Caco-2 (cell line): ENCODE measurements around the gene KHNYN. TPM values are rescaled to one million over a fixed set of nuclear protein-coding genes. Genes with fewer than 3 reads are reported as not detected.

Experiments used
- BruUV-seq: library from RNA; stranded (reverse); fragments of 400-500 nt; replicated peaks from 2 replicates; lab custom pipeline; 2021; lab: Mats Ljungman, UMichigan
- CTCF ChIA-PET: fragments of 300-600 bp; sonication (Branson Sonifier 250); formaldehyde crosslinking; loops from one replicate; lab custom pipeline; 2022; ENCODE audit warnings: antibody characterized with exemption; lab: Charles Lee
- POLR2A ChIA-PET: fragments of 300-600 bp; sonication (Branson Sonifier 250); formaldehyde crosslinking; loops from one replicate; lab custom pipeline; 2022; ENCODE audit warnings: antibody characterized with exemption; lab: Charles Lee
- DNase-seq, 2 experiments: peaks; one replicate each; pipeline versions ENCODE4 v3.0.0 to v3.0.0-alpha.2; 2020 to 2022
- H3K27me3 ChIP-seq: replicated peaks from 2 replicates; pipeline ENCODE4 v1.6.0; 2011; ENCODE audit warnings: low read length; ENCODE audit not compliant: control insufficient read depth, insufficient read depth
- H3K36me3 ChIP-seq: 2 replicates; pipeline ENCODE4 v1.5.1; 2011; ENCODE audit warnings: low read length; ENCODE audit not compliant: control insufficient read depth, insufficient read depth
- H3K4me1 ChIP-seq: fragments of 250-450 bp; sonication (Bioruptor Pico); 2 replicates; pipeline ENCODE4 v1.5.1; 2020; ENCODE audit warnings: mild to moderate bottlenecking
- H3K4me3 ChIP-seq: 2 replicates; pipeline ENCODE4 v1.5.1; 2011; ENCODE audit warnings: low read depth, mild to moderate bottlenecking, control low read depth, low read length
- H3K9me3 ChIP-seq: fragments of 250-450 bp; sonication (Bioruptor Pico); 2 replicates; pipeline ENCODE4 v1.5.1; 2020; ENCODE audit warnings: mild to moderate bottlenecking, moderate library complexity
- H3K27ac Mint-ChIP-seq: one replicate; pipeline ENCODE4 v1.8.0; 2022; ENCODE audit warnings: mixed read lengths; ENCODE audit not compliant: unreplicated experiment
- H3K27me3 Mint-ChIP-seq: one replicate; pipeline ENCODE4 v1.8.0; 2022; ENCODE audit warnings: mixed read lengths; ENCODE audit not compliant: insufficient read depth, unreplicated experiment
- H3K36me3 Mint-ChIP-seq: one replicate; pipeline ENCODE4 v1.8.0; 2022; ENCODE audit warnings: mild to moderate bottlenecking, mixed read lengths; ENCODE audit not compliant: insufficient read depth, unreplicated experiment
- H3K4me1 Mint-ChIP-seq: one replicate; pipeline ENCODE4 v1.8.0; 2022; ENCODE audit warnings: low read depth, mixed read lengths; ENCODE audit not compliant: unreplicated experiment
- H3K4me3 Mint-ChIP-seq: one replicate; pipeline ENCODE4 v1.8.0; 2022; ENCODE audit warnings: mild to moderate bottlenecking, moderate library complexity, mixed read lengths; ENCODE audit not compliant: unreplicated experiment
- H3K9me3 Mint-ChIP-seq: one replicate; pipeline ENCODE4 v1.8.0; 2022; ENCODE audit warnings: mixed read lengths; ENCODE audit not compliant: unreplicated experiment
- CTCF ChIP-seq, 2 experiments: fragments of 200-600 bp in 1 of 2; IDR thresholded peaks; 1 replicate in 1 of 2; 2 replicates in 1 of 2; pipeline versions ENCODE4 v1.5.1 to v1.8.0; 2011 to 2022; ENCODE audit warnings: antibody characterized with exemption in 1 of 2, control low read depth in 1 of 2, inconsistent platforms in 1 of 2, low read depth in 1 of 2, low read length in 1 of 2, mild to moderate bottlenecking in 1 of 2, moderate library complexity in 1 of 2; ENCODE audit not compliant: insufficient read depth in 1 of 2, severe bottlenecking in 1 of 2, unreplicated experiment in 1 of 2
- intact Hi-C: fragments of 100-400 bp; cut with micrococcal nuclease; formaldehyde crosslinking; loops from one replicate; pipeline ENCODE4 v1.10.0; 2022; ENCODE audit not compliant: unreplicated experiment
- total RNA-seq: library from RNA; stranded (reverse); gene quantifications from 2 replicates; pipeline ENCODE4 v1.2.3, GENCODE V29; 2022

The KHNYN gene
- total RNA-seq, 1 experiment from 2014 or later = 50.5 TPM

DNA sequence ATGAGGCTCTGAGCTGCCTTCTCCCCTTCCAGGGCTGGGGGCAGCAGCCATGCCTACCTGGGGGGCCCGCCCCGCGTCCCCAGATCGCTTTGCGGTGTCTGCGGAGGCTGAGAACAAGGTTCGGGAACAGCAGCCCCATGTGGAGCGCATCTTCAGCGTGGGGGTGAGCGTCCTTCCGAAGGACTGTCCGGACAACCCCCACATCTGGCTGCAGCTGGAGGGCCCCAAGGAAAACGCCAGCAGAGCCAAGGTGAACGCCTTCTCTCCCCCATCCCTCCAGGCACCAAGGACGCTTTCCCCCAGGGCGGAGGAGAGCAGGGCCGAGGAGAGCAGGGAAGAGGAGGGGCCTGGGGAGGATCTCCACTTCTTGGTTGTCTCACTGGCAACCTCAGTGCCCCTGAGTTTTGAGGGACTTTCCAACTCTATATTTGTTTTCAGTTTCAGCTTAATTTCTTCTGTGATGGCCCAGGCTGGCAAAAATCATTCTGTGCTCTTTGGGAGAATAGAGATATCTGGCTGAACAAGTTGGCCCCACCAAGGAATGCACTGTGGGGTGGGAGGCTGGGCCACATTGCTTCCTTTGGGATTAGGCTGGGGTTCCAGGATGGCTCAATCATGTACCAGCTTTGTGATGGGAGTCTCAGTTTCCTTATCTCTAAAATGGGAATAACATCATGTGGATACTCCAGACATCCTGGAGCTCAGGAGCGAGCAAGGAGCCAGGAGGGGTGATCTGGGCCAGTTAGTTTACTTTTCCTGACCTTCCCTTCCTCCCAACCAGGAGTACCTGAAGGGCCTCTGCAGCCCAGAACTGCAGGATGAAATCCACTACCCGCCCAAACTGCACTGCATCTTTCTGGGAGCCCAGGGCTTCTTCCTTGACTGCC, 1.2 kb downstream of the KHNYN start:
- Histone ChIP-seq H3K36me3 (peaks cover 3% of the 10 kb centered on the region; the same call in 1 of the 2 replicates), H3K9me3 (no peaks in the 10 kb centered on the region), H3K27me3 (no peaks in the 10 kb centered on the region), H3K4me3 (peak overlapping the region; percentile 63), H3K4me1 (peaks cover 49% of the 10 kb centered on the region)
- Mint-ChIP-seq H3K9me3 (no peaks in the 10 kb centered on the region), H3K4me1 (peaks cover 35% of the 10 kb centered on the region), H3K36me3 (peaks cover 15% of the 10 kb centered on the region), H3K27ac (peak overlapping the region; percentile 56), H3K4me3 (peak overlapping the region; percentile 78), H3K27me3 (no peaks in the 10 kb centered on the region)
- intact Hi-C loops = loop anchor here (1.0 kb wide), 4 partner anchors 37 to 103 kb away; no protein-coding TSS in a partner anchor
- BruUV-seq = TSS peak; percentile 26
- CTCF ChIA-PET = interaction anchor here (0.6 to 3.7 kb wide), 39 partner anchors 8 to 188 kb away, joined by 3 to 111 read pairs (median 4); partner anchors contain the start of genes CIDEB, DHRS1, NOP9 and NYNRIN
- no peak for TF ChIP-seq CTCF (IDR thresholded peaks at IDR 0.05; ENCODE audit: insufficient read depth in 1 of 2, low read depth in 1 of 2, low read length in 1 of 2, severe bottlenecking in 1 of 2, unreplicated experiment in 1 of 2)
- DNase-seq = no peak
- POLR2A ChIA-PET = interaction anchor here (0.6 to 1.7 kb wide), 10 partner anchors 11 to 189 kb away, joined by 3 to 12 read pairs (median 6); partner anchors contain the start of genes SDR39U1 and TINF2

GRCh38 chr14:24431569-24432258, 2.0 kb downstream of the KHNYN start:
- Mint-ChIP-seq H3K4me3 (peak overlapping the region; percentile 78), H3K4me1 (peaks cover 27% of the 10 kb centered on the region), H3K27me3 (no peaks in the 10 kb centered on the region), H3K27ac (peak overlapping the region; percentile 56), H3K9me3 (no peaks in the 10 kb centered on the region), H3K36me3 (peaks cover 18% of the 10 kb centered on the region)
- peak; percentile 93 to 94 for DNase-seq
- Histone ChIP-seq H3K4me3 (no peak overlapping the region), H3K36me3 (peaks cover 4% of the 10 kb centered on the region; the same call in 1 of the 2 replicates), H3K27me3 (no peaks in the 10 kb centered on the region), H3K4me1 (peaks cover 41% of the 10 kb centered on the region), H3K9me3 (no peaks in the 10 kb centered on the region)
- ChIA-PET POLR2A (interaction anchor here (0.5 to 1.5 kb wide), 5 partner anchors 10 to 189 kb away, joined by 3 to 12 read pairs (median 6); partner anchors contain the start of gene TINF2), CTCF (interaction anchor here (0.6 to 3.7 kb wide), 37 partner anchors 9 to 189 kb away, joined by 3 to 111 read pairs (median 4); partner anchors contain the start of genes CIDEB, DHRS1, NOP9 and NYNRIN)
- peak; percentile 96 for TF ChIP-seq CTCF (IDR thresholded peaks at IDR 0.05; ENCODE audit: insufficient read depth in 1 of 2, low read depth in 1 of 2, low read length in 1 of 2, severe bottlenecking in 1 of 2, unreplicated experiment in 1 of 2)
- intact Hi-C loops = loop anchor here (1.0 kb wide), 4 partner anchors 37 to 103 kb away; no protein-coding TSS in a partner anchor
- BruUV-seq = no TSS peak
